ENCODE measurements around the gene MBOAT7.

MBOAT7 gene

DNA sequence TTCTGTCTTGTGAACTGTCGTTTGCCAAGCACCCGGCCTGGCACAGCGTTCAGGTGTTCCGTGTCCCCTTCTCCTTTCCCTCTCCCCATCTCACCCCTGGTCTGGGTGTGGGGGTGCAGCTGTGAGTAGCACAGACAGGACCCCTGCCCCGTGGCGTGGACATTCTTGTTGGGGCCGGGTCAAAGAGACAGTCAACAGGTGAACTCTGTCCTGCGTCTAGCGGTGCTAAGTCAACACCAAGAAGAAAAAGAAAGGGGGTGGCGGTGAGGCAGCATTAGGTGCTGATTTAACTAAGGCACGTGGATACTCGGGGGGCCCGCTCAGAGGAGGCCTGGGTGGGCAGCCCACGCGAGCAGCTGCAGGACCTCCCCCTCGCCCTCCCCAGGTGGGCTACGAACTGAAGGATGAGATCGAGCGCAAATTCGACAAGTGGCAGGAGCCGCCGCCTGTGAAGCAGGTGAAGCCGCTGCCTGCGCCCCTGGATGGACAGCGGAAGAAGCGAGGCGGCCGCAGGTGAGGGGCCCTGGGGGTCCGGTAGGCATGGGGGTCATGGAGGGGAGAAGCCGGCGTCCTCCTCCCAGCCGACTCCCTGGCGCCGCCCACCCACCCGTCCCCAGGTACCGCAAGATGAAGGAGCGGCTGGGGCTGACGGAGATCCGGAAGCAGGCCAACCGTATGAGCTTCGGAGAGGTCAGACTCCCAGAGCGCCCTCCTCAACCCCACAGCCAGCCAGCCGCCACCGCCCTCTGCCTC is 61.5 kb downstream of the MBOAT7 start:
- no peak for ATAC-seq (ENCODE audit: low read depth)

DNA sequence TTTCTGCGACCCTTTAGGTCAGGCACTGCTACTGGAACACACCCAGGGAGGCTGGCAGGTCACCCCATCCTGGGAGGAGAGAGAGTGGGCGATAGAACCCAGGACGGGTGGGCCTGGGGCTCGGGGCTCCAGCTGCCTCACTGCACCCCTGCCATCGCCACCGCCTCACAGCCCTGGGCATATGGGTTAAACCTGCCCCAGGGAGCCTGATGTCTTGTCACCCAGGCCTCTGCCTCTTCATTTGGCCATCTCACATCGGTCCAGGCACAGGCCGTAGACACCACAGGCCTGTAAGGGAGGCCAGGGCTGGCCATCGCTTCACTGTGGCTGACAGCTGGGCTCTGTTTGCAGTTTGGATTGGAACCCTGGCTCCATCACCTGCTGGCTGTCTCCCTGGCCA is 63.7 kb downstream of the MBOAT7 start:
- Mint-ChIP-seq H3K27ac (no peak overlapping the region), H3K4me3 (no peak overlapping the region), H3K4me1 (no peaks in the 10 kb centered on the region), H3K27me3 (no peaks in the 10 kb centered on the region), H3K9me3 (no peaks in the 10 kb centered on the region), H3K36me3 (peaks cover 36% of the 10 kb centered on the region)
- no peak for DNase-seq (ENCODE audit: low spot score in 2 of 2)
- no peak for ATAC-seq (ENCODE audit: low read depth)

More for the DNA sequence above, 61.5 kb downstream of the MBOAT7 start:
- Mint-ChIP-seq H3K4me3 (no peak overlapping the region), H3K27me3 (no peaks in the 10 kb centered on the region), H3K36me3 (peaks cover 23% of the 10 kb centered on the region), H3K27ac (no peak overlapping the region), H3K9me3 (no peaks in the 10 kb centered on the region), H3K4me1 (no peaks in the 10 kb centered on the region)
- no peak for DNase-seq (ENCODE audit: low spot score in 2 of 2)

DNA sequence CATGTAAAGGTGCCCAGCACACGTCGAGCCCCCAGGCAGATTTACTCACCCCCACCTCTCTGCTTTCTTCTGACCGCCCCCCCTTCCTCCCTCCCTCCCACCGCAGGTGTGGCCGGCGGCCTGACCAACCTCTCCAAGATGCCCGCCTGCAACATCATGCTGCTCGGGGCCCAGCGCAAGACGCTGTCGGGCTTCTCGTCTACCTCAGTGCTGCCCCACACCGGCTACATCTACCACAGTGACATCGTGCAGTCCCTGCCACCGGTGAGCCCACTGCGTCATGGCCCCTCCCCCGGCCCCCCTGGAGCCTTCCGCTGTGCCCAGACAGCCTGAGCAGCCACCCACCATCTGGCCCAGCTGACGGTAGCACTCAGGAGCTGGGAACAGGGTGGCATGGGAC is 65.0 kb downstream of the MBOAT7 start:
- Mint-ChIP-seq H3K4me3 (no peak overlapping the region), H3K27me3 (no peaks in the 10 kb centered on the region), H3K36me3 (peaks cover 39% of the 10 kb centered on the region), H3K27ac (no peak overlapping the region), H3K4me1 (no peaks in the 10 kb centered on the region), H3K9me3 (no peaks in the 10 kb centered on the region)
- DNase-seq (ENCODE audit: low spot score in 2 of 2) (no peak), ATAC-seq (ENCODE audit: low read depth) (no peak)

DNA sequence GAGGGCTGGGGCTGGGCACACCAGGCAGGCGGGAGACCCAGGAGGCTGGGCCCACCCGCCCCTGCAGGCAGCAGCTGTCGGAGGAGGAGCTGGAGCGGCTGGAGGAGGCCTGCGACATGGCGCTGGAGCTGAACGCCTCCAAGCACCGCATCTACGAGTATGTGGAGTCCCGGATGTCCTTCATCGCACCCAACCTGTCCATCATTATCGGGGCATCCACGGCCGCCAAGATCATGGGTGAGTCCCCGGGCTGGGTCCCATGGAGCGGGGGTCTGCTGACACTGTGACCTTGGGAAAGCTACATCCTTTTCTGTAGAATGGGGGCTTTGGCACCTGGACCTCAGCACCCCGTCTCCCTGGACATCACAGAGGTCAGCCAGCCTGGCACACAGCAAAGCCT is 65.7 kb downstream of the MBOAT7 start:
- H3K4me3 Mint-ChIP-seq: no peak overlapping the region
- DNase-seq (ENCODE audit: low spot score in 2 of 2) (no peak), ATAC-seq (ENCODE audit: low read depth) (no peak)
- peaks cover 37% of the 10 kb centered on the region for H3K36me3 Mint-ChIP-seq
- no peak overlapping the region for H3K27ac Mint-ChIP-seq
- H3K27me3 Mint-ChIP-seq: no peaks in the 10 kb centered on the region
- no peaks in the 10 kb centered on the region for H3K4me1 Mint-ChIP-seq
- no peaks in the 10 kb centered on the region for H3K9me3 Mint-ChIP-seq
